ENCODE measurements around the gene KCMF1. TPM values are rescaled to one million over a fixed set of nuclear protein-coding genes. Genes with fewer than 3 reads are reported as not detected.

KCMF1 gene
- total RNA-seq, 1 experiment from 2014 or later: 97.8 TPM

- TF ChIP-seq CTCF (conservative IDR thresholded peaks at IDR 0.05) (no peak), EZH2 (IDR thresholded peaks at IDR 0.05; ENCODE audit: low read depth) (no peak)
- no peaks in the 10 kb centered on the region for H3K9me3 ChIP-seq (ENCODE audit: insufficient read depth, low read depth)
- H2AFZ ChIP-seq: no peak overlapping the region
- H3K9me2 ChIP-seq (ENCODE audit: insufficient read depth): no peaks in the 10 kb centered on the region
- ChIA-PET POLR2A (ENCODE audit: unreplicated experiment) (no interaction called here), CTCF (interaction anchor here (0.7 kb wide), 1 partner anchor 329 kb away, joined by 6 read pairs; no protein-coding TSS in a partner anchor)
- H4K20me1 ChIP-seq (ENCODE audit: insufficient read depth): peaks cover 48% of the 10 kb centered on the region
- H3K27me3 ChIP-seq (ENCODE audit: insufficient read depth, low read depth): no peaks in the 10 kb centered on the region
- intact Hi-C loops (cut with micrococcal nuclease; ENCODE audit: unreplicated experiment): no loop called here
- BruUV-seq (replicated peaks): no TSS peak
- H3K4me3 ChIP-seq: peak overlapping the region; percentile 80
- peaks cover 34% of the 10 kb centered on the region for H3K4me1 ChIP-seq (replicated peaks; ENCODE audit: insufficient read depth)
- peak overlapping the region; percentile 95 for H3K4me2 ChIP-seq
- H3F3A ChIP-seq (ENCODE audit: insufficient read depth, low read depth): peaks cover 25% of the 10 kb centered on the region
- H3K27ac ChIP-seq: peak overlapping the region; percentile 79
- peaks cover 87% of the 10 kb centered on the region for H3K79me2 ChIP-seq (ENCODE audit: low read depth)
- peaks cover 2% of the 10 kb centered on the region; the same call in 1 of the 2 replicates for H3K36me3 ChIP-seq (ENCODE audit: low read depth)
- DNase-seq: no peak
Observed at GRCh38 chr2:84972207-84972783, 1.3 kb downstream of the KCMF1 start.

GRCh38 chr2:84972932-84973331 lies 2.0 kb downstream of the KCMF1 start:
- Histone ChIP-seq H3K27ac (peak overlapping the region; percentile 79), H4K20me1 (ENCODE audit: insufficient read depth) (peaks cover 54% of the 10 kb centered on the region), H3K4me2 (peak overlapping the region; percentile 95), H3F3A (ENCODE audit: insufficient read depth, low read depth) (peaks cover 25% of the 10 kb centered on the region), H2AFZ (no peak overlapping the region), H3K4me3 (peak overlapping the region; percentile 80), H3K4me1 (replicated peaks; ENCODE audit: insufficient read depth) (peaks cover 32% of the 10 kb centered on the region), H3K79me2 (ENCODE audit: low read depth) (peaks cover 87% of the 10 kb centered on the region), H3K36me3 (ENCODE audit: low read depth) (peaks cover 7% of the 10 kb centered on the region; the same call in 1 of the 2 replicates), H3K9me3 (ENCODE audit: insufficient read depth, low read depth) (no peaks in the 10 kb centered on the region), H3K27me3 (ENCODE audit: insufficient read depth, low read depth) (no peaks in the 10 kb centered on the region), H3K9me2 (ENCODE audit: insufficient read depth) (no peaks in the 10 kb centered on the region)
- intact Hi-C loops (cut with micrococcal nuclease; ENCODE audit: unreplicated experiment): no loop called here
- POLR2A ChIA-PET (ENCODE audit: unreplicated experiment): no interaction called here
- CTCF ChIA-PET: no interaction called here
- TSS peak; percentile 40 for BruUV-seq (replicated peaks)
- no peak for DNase-seq
- no peak for TF ChIP-seq EZH2 (IDR thresholded peaks at IDR 0.05; ENCODE audit: low read depth)
- TF ChIP-seq CTCF (conservative IDR thresholded peaks at IDR 0.05): no peak

GRCh38 chr2:84980263-84980983 lies 9.5 kb downstream of the KCMF1 start:
- Histone ChIP-seq H3K36me3 (ENCODE audit: low read depth) (peaks cover 16% of the 10 kb centered on the region), H3K27ac (0 out of 2 replicates have a peak overlapping the region, but pooled peaks have one; percentile 11), H3K9me2 (ENCODE audit: insufficient read depth) (no peaks in the 10 kb centered on the region), H3F3A (ENCODE audit: insufficient read depth, low read depth) (peaks cover 5% of the 10 kb centered on the region; the same call in 1 of the 2 replicates), H3K4me2 (no peak overlapping the region), H3K27me3 (ENCODE audit: insufficient read depth, low read depth) (no peaks in the 10 kb centered on the region), H4K20me1 (ENCODE audit: insufficient read depth) (peaks cover 96% of the 10 kb centered on the region), H3K4me1 (replicated peaks; ENCODE audit: insufficient read depth) (no peaks in the 10 kb centered on the region), H3K9me3 (ENCODE audit: insufficient read depth, low read depth) (no peaks in the 10 kb centered on the region), H3K4me3 (no peak overlapping the region), H3K79me2 (ENCODE audit: low read depth) (peaks cover 100% of the 10 kb centered on the region), H2AFZ (no peak overlapping the region)
- CTCF ChIA-PET: no interaction called here
- POLR2A ChIA-PET (ENCODE audit: unreplicated experiment): no interaction called here
- no TSS peak for BruUV-seq (replicated peaks)
- no peak for DNase-seq
- TF ChIP-seq EZH2 (IDR thresholded peaks at IDR 0.05; ENCODE audit: low read depth) (no peak), CTCF (conservative IDR thresholded peaks at IDR 0.05) (no peak)
- intact Hi-C loops (cut with micrococcal nuclease; ENCODE audit: unreplicated experiment): no loop called here
